ENCODE data around the gene C2CD2. TPM values are rescaled to one million over a fixed set of nuclear protein-coding genes. Genes with fewer than 3 reads are reported as not detected.

Gene C2CD2
- total and polyA plus RNA-seq, 8 donors, result 18.3 to 24.1 (median 19.6) TPM

GRCh38 chr21:41943851-41944250 lies 10.0 kb downstream of the C2CD2 start:
- Histone ChIP-seq H3K4me3 (no peak overlapping the region), H3K27me3 (no peaks in the 10 kb centered on the region), H3K36me3 (no peaks in the 10 kb centered on the region), H3K9me3 (no peaks in the 10 kb centered on the region), H3K4me1 (peaks cover 0 to 6% of the 10 kb centered on the region in 2 donors), H3K27ac (no peak overlapping the region)
- no peak for ATAC-seq
- TF ChIP-seq, protein P1, sequence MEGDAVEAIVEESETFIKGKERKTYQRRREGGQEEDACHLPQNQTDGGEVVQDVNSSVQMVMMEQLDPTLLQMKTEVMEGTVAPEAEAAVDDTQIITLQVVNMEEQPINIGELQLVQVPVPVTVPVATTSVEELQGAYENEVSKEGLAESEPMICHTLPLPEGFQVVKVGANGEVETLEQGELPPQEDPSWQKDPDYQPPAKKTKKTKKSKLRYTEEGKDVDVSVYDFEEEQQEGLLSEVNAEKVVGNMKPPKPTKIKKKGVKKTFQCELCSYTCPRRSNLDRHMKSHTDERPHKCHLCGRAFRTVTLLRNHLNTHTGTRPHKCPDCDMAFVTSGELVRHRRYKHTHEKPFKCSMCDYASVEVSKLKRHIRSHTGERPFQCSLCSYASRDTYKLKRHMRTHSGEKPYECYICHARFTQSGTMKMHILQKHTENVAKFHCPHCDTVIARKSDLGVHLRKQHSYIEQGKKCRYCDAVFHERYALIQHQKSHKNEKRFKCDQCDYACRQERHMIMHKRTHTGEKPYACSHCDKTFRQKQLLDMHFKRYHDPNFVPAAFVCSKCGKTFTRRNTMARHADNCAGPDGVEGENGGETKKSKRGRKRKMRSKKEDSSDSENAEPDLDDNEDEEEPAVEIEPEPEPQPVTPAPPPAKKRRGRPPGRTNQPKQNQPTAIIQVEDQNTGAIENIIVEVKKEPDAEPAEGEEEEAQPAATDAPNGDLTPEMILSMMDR (IDR thresholded peaks at IDR 0.05), result no peak
- DNase-seq, result no peak
- intact Hi-C loops (cut with DNase I), result no loop called here

DNA sequence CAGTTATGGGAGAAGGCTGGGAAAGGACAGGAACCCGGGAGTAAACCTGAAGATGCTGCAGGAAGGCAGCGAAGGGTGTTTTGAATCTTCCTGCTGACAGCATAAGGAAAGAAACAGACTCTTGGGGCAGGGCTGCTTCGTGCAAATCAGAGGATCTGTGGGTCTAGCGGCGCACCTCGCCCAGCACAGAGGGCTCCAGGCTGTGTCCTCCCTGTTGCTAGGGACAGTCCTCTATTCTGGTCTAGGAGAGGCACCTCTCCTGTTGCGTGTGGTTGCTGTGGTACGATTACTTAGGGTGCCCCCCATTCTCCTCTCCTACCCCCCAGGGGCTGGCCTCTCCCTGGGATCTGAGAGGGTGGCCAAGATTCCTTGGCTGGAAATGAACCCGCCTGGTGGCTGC lies 11.4 kb downstream of the C2CD2 start:
- Histone ChIP-seq H3K4me3 (no peak overlapping the region), H3K27ac (no peak overlapping the region), H3K36me3 (no peaks in the 10 kb centered on the region), H3K9me3 (no peaks in the 10 kb centered on the region), H3K27me3 (no peaks in the 10 kb centered on the region), H3K4me1 (no peaks in the 10 kb centered on the region)
- DNase-seq (no peak), ATAC-seq (no peak)
- TF ChIP-seq, protein P1 (IDR thresholded peaks at IDR 0.05), result no peak
- intact Hi-C loops (cut with DNase I), result no loop called here

GRCh38 chr21:41941941-41942340 lies 11.9 kb downstream of the C2CD2 start:
- no peak for ATAC-seq
- H3K27me3 ChIP-seq, result no peaks in the 10 kb centered on the region

GRCh38 chr21:41940431-41940830 lies 13.4 kb downstream of the C2CD2 start:
- intact Hi-C loops (cut with DNase I), result no loop called here
- TF ChIP-seq, protein P1 (IDR thresholded peaks at IDR 0.05), result no peak
- H3K27ac ChIP-seq, result no peak overlapping the region

More at GRCh38 chr21:41941941-41942340, 11.9 kb downstream of the C2CD2 start:
- H3K4me1 ChIP-seq, result no peaks in the 10 kb centered on the region
- H3K36me3 ChIP-seq, result no peaks in the 10 kb centered on the region
- H3K4me3 ChIP-seq, result no peak overlapping the region
- no peak for DNase-seq
- intact Hi-C loops (cut with DNase I), result no loop called here
- no peaks in the 10 kb centered on the region for H3K9me3 ChIP-seq
- no peak overlapping the region for H3K27ac ChIP-seq
- TF ChIP-seq, protein P1 (IDR thresholded peaks at IDR 0.05), result no peak

GRCh38 chr21:41939391-41939790 lies 14.4 kb downstream of the C2CD2 start:
- no peak for ATAC-seq
- Histone ChIP-seq H3K27me3 (no peaks in the 10 kb centered on the region), H3K36me3 (no peaks in the 10 kb centered on the region), H3K9me3 (no peaks in the 10 kb centered on the region), H3K27ac (no peak overlapping the region), H3K4me1 (peaks cover 0 to under 1% of the 10 kb centered on the region in 2 donors), H3K4me3 (no peak overlapping the region)
- peak in 1 of 4 donors; percentile 66 for DNase-seq
- intact Hi-C loops (cut with DNase I), result no loop called here
- TF ChIP-seq, protein P1 (IDR thresholded peaks at IDR 0.05), result no peak

More at GRCh38 chr21:41940431-41940830, 13.4 kb downstream of the C2CD2 start:
- no peak for DNase-seq
- H3K27me3 ChIP-seq, result no peaks in the 10 kb centered on the region
- no peaks in the 10 kb centered on the region for H3K9me3 ChIP-seq
- H3K4me3 ChIP-seq, result no peak overlapping the region
- no peaks in the 10 kb centered on the region for H3K36me3 ChIP-seq
- no peaks in the 10 kb centered on the region for H3K4me1 ChIP-seq
- ATAC-seq, result no peak
